ENCODE data around the gene AUTS2.

Gene AUTS2

DNA sequence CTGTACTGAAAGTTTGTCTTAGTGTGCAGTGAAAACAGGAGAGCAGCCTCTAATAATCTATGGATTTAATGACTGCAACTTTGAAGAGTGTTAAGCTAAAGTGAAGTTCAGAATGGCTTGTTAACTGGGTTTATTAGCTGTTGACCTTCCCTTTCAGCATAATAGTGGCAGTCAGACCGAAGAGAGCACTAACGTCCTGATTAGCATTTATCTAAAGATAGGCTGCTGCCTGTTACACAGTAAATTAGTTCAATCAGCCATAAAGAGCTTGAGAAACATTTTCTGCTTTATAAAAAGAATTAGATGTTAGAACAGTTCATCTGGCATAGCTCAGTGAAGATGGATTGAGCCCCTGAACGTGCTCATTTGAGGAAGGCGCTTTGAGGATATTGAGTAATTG lies 433.0 kb downstream of the AUTS2 start:
- no peak for DNase-seq (ENCODE audit: low read depth in 2 of 2)

DNA sequence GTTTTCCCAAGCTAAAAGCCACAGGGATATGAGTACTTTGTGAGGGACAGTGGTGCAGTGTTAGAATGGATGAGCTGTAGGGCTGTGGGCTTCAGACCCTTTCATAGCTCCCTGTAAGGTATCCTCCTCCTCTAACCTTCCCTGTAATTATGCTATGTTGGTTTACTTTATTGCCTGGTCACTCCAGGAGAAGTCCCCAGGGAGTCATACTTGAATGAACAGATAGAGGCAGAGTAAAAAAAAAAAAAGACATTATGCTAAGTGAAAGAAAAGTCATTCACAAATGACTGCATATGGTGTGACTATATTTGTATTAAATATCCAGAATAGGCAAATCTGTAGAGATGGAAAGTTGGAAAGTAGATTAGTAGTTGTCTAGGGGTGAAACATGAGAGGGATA lies 434.4 kb downstream of the AUTS2 start:
- DNase-seq (ENCODE audit: low read depth in 2 of 2), result no peak

DNA sequence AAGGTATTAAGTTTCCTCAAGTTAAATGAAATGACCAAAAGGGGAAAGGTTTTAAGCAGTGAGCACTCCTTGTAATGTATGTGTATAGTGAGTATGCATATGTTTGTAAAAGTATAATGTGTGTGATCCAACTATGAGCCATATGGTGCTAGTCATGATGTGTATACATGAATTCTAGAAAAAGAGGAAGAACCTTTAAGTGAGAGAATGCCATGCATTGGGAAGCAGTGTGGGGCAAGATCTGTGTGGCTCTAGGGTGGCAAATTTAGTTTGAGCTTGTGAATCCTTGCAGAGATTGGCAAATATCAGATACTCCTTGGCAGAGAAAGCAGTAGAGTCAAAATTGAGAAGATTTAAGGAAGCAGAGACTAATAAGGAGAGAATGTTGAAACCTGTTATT lies 435.0 kb downstream of the AUTS2 start:
- no peak for DNase-seq (ENCODE audit: low read depth in 2 of 2)

DNA sequence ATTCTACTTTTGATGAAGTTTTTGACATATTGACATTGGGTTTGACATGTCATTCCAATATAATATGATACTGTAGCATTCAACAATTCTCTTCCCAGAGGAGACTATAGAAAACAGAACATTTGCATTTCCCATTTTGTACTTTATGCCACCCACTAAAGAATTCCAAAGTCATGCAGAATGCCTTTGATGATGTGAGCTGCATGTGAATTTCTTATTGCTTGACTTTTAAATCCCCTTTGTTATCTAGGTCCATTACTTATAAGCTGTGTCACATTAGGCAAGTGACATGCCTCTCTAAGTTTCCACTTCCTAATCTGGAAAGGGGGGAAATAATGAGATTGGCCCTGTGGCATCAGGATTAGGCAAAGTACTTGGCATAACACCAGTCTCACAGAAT lies 436.7 kb downstream of the AUTS2 start:
- no peak for DNase-seq (ENCODE audit: low read depth in 2 of 2)

DNA sequence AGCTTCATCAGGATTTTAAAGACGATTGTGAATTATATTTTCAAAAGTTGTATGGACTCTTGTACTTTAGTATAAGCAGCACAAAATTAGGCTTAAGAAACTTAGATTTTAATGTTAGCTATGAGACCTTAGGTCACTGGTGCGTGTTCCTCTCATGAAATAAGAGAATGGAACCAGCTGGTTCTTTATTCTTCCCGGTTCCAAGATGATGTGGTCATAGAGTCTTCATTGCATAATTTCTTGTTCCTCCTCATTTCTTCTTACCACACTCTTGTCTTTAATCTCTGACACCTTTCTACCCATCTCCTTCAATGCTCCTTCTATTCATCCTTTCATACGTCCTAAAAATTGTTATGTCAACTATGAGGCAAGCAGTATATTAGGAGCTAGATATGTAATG lies 437.2 kb downstream of the AUTS2 start:
- no peak for DNase-seq (ENCODE audit: low read depth in 2 of 2)

DNA sequence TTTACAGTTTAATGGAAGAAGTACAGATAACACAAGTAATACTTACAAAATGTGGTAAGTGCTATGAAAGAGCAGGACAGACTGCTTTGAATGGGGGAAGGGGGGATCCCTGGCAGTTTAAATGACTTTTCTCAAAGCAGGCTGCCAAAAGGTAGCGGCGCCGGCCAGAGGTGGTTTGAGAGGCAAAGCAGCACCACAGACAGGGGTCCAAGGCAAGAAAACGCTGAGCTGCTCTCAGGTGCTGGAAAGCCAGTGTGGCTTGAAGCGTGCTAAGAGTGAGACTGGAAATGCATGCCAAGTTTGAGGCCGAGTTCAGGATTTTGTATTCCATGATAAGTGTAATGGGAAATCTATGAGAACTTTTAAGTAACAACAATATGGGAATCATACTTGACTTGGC lies 437.7 kb downstream of the AUTS2 start:
- DNase-seq (ENCODE audit: low read depth in 2 of 2), result no peak

DNA sequence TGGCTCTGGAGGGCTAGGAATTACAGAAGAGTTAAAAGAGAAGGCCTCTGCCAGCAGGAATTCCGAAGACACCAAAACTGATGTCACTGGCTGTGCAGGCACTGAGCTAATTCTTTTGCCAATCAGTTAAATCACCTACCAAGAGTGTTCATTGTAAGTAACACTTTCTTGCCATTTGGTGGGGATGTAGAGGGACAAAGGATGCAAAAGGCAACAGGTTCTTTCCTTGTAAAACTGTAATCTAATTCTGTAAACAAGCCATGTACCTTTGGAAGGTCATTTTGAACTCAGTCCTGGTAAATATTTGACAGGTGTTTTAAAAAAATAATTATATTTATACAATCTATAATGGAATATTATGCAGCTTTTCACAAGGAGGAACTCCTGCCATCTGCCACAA lies 438.4 kb downstream of the AUTS2 start:
- DNase-seq (ENCODE audit: low read depth in 2 of 2), result no peak

DNA sequence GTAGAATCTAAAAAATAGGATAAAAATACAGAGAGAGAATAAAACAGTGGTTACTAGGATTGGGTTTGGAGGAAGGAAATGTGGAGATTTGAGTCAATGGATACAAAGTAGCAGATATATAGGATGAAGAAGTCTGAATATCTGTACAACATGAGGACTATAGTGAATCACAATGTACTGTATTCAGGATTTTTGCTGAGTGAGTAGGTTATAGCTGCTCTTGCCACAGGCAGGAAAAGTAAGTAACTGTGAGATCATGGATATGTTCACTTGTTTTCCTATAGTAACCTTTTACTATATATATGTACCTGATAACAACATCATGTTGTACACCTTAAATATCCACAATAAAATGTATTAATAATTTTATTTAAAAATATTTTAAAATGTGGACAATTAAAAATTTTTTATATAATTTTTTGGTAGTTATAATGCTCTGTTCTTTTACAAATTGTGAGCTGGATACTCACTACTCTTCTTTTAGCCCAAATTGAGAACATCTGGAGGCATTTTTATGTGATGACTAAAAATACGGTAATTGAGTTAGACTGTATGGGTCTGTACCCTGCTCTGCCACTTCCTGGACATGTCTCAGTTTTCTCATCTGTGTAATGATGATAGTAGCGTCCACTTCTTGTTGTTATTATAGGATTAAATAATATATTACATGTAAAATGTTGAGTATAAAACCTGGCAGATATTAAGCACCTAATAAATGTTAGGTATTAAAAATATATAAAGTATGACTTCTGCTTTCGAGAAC lies 439.1 kb downstream of the AUTS2 start:
- no peak for DNase-seq (ENCODE audit: low read depth in 2 of 2)

DNA sequence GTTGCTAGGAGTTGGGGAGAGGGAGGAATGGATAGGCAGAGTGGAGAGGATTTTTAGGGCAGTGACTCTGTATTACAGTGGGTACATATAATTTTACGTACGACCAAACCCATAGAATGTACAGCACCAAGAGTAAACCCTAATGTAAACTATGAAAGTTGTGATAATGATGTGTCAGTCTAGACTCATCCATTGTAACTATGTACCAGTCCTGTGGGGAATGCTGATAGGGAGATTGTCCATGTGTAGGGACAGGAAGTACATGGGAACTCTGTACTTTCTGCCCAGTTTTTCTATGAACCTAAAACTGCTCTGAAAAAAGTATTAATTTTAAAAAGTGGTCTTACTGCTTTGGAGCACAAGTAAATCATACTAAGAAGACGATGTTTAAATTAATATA lies 441.8 kb downstream of the AUTS2 start:
- DNase-seq (ENCODE audit: low read depth in 2 of 2), result no peak

DNA sequence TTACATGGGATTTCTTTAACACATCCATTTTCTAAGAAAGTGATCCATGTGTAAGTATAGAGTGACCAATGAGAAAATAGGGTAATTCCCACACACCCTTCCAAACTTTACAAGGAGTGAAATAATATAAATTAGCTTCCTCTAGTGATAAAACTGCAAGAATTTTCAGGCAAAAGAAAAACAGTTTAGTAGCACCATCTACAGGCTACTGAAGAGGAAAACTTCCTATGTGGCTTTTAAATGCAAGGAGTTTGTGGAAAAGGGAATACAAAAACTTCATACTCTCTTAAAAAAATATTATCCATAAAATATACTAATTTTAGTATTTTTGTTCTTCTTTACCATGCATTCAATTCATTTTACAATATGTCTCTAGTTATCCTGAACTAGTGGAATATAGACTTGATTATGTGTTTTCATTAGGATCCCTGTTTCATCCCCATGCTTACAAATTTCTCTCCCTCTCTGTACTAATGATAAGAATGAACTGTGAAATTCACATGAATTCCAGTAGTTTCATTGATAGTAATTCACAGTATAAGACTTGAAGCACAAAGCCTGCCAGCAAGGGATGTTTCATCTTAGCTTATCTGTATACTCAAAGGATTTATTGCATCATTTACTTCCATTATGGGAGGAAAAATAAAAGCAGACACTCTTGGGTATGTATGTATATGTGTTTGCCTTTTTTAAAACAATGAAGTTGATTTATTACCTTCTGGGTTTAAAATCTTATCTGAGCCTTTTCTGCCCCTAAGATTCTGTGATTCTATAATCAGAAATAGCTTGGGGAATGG lies 442.9 kb downstream of the AUTS2 start:
- DNase-seq (ENCODE audit: low read depth in 2 of 2), result no peak

DNA sequence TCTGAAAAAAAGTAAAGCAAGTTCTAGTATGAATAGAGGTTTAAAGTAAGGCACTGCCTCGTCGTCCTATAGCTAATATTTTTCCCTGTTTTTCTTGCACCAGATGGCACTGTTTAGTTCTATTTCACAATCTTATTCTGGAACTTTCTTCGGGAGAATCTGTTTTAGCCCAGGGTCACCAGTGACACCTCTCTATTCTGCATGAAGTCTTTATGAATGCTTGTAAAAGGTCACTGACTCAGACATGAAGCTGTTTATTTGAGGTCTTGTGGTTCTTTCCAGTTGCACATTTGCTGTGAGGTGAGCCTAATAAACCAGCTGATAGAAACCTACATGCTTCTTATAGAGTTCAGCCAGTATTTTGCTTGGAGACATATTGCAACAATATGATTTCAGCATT lies 444.3 kb downstream of the AUTS2 start:
- DNase-seq (ENCODE audit: low read depth in 2 of 2), result no peak

DNA sequence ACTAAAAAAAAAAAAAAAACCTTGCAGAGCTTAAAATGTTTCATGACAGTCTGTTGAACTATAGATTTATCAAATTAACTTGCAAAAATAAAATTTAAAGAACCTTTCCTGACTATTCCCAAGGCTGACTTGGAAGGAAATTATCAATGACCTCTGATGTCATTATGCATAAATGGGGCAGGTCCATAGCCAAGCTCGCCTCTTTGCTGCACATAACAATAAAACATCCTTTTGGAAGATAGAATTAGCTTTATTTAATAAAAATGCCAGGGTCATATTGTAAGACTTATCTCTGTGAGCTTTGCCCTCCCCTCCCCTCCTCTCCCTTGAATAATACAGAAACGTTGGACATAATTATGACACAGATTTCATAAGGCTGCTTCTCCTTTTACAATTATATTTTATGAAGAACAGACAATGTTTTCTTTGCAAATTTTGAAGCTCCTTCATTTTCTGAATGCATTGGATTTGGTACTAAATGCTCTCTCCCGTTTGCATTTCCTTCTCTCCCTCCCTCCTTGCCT lies 444.8 kb downstream of the AUTS2 start:
- no peak for DNase-seq (ENCODE audit: low read depth in 2 of 2)

DNA sequence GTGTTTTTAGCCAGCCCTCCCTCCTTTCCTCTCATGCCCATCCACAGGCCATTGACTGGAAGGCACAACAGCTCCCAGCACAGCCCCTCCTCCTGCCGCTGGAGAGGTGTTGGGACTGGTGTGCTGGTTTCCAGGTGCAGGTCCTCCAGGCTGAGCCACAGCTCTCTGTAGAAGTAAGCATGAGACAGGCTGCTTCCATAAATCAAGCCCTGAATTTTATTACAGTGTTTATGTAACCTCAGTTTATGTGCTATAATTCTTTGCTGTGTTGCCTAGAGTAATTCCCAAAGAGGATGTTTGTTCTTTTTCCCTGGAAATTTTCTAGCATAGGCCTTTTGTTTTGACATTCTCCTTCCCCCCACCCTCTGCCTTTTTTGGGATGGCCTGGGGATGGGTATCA lies 445.8 kb downstream of the AUTS2 start:
- no peak for DNase-seq (ENCODE audit: low read depth in 2 of 2)

DNA sequence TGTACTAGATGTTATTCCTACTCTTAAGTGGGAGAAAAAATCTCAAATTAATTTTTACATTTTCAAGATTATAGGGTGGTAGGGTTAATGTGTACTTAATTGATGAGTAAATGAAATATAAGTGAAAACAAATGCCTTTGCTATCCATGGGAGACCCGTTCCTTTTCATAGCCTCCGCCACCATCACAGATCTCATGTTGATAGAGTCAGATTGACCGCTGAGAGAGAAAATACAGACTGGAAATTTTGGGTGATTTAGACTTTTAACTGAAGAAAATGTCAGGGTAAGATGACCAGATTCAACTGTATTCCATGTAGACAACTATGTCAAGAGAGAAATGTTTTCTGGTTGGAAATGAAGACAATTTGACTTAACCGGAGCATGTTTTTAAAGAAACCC lies 446.2 kb downstream of the AUTS2 start:
- no peak for DNase-seq (ENCODE audit: low read depth in 2 of 2)

DNA sequence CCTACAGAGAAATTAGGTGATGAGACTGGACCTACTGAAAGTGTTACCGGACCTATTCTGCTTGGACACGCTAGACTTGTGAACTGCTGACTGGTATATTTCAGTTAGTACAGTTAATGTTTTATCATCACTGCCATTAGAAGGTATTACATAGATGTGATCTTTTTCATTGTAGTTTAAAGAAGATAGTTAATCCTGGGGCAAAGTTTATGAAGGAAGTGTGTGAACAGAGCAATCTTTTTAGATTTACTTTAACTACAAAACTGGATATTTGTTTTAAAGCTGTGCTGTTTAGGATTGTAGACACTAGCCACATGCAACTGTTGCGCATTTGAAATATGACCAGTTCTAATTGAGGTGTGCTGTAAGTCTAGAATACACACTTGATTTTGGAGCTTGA lies 446.7 kb downstream of the AUTS2 start:
- no peak for DNase-seq (ENCODE audit: low read depth in 2 of 2)

DNA sequence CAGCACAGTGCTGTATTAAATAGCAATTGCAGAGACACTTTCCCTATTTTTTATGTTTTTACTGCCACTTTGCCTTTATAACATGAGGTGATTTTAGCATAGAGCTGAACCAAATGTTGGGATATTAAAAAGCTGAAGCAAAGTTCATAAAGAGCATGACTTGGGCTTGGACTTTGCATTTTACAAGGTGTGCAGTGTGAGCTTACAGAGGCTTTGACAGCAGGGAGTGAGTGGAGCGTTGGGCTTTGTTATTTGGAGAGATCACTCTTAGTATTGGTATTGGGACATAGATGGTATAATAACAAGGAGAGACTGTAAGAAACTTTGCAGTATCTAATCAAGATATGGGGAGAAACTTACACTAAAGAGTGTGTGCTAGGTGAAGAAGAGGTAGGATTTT lies 449.1 kb downstream of the AUTS2 start:
- DNase-seq (ENCODE audit: low read depth in 2 of 2), result no peak

DNA sequence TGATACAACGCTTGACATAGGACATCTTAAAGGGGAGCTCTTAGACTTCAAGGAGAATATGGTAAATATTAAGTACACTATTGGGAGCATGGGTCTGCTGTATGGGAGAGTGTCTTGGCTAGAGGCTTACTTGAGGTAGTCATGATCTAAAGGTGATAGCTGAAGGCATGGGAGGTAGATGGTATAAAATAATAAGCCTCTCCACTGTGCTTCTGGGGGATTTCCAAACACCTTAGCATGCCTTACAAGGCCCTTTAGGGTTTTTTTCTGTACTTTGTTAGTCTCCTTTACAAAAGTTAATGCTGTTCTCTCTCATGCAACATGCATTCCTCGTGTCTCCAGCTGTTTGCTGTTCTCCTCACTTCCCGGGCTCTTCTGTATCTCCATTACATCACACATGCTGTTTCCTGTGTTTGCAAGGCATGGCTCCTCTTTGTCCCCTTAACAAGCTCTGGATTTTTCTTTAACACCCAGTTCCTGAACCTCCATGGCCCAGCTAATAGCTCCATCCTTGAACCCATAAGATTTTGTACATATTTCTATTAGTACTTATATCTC lies 449.7 kb downstream of the AUTS2 start:
- no peak for DNase-seq (ENCODE audit: low read depth in 2 of 2)

DNA sequence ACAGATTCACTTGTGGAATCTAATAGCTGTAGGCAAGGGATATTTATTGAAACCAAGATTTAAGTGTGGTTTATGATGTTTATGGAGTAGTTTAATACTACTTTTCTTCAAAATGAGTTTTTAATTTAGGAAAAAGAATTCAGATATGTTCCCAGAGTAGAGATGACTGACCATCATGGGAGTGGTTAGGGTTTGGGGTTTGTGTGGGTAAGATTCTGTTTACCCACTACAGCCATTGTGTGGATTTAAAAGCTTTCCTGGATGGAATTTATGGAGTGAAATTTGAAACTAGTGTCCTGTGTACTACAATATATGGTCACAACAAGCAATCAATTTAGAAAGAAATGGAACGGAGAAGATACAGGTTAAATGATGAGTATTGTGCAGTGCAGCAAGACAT lies 453.5 kb downstream of the AUTS2 start:
- no peak for DNase-seq (ENCODE audit: low read depth in 2 of 2)

DNA sequence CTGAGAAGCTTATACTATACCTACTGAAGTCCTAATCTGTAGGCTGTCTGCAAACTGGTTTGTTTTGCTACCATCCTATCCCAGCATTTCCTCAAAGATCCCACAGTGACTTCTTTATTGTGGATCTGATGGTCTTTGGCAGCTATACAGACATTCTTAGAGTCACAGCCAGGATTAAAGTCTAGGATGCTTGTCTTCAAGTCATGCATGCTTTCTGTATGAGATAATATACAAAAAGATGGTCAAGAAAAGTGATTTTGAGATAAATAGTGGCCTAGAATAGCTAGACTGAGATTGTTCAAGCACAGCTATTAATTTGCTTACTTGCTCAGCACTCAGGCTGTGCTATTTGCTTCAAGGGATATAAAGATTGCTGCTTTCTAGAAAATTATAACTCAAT lies 454.4 kb downstream of the AUTS2 start:
- DNase-seq (ENCODE audit: low read depth in 2 of 2), result no peak

DNA sequence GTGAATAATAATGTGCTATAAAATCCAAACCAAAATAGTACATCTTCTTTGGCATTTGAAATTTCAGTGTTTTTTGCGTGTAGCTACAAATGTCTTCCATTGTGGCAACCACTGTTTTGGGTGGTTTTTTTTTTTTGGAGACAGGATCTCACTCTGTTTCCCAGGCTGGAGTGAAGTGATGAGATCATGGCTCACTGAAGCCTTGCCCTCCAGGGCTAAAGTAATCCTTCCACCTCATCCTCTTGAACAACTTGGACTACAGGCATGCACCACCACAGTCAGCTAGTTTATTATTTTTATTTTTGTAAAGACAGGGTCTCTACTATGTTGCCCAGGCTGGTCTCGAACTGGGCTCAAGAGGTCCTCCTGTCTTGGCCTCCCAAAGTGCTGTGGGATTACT lies 455.1 kb downstream of the AUTS2 start:
- DNase-seq (ENCODE audit: low read depth in 2 of 2), result no peak

DNA sequence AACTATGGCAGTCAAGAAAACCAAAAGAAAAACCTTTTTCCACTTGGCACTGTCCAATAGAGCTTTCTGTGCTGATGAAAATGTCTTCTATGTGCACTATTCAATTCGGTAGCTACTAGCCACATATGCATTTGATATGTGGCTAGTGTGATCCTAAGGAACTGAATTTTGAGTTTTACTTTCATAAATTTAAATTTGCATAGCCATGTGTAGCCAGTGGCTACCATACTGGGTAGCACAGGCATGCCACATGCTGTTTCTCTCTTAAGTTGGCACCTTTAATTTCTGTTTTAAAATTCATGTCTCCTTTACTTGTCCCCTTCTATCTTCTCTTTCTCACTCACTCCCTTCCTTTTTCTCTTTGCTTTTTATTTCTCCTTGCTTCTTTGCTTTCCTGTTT lies 455.7 kb downstream of the AUTS2 start:
- no peak for DNase-seq (ENCODE audit: low read depth in 2 of 2)

DNA sequence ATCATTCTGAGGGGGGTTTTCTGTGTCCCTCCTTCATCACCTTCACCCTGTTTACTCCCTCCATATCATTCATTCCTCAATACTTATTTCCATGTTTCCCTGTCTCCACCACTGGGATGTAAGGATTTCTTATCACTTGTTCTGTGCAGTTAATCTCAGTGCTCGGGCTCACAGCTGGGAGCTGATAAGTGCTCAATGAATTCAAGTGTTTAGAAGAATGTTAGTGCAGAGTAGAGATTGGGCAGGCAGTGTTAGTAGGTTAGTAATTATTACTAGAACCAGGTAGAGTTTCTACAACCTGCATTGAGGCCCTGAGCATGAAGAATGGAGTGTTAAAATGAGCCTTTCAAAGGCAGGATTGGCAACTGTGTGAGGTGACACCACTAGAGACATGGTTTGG lies 458.1 kb downstream of the AUTS2 start:
- DNase-seq (ENCODE audit: low read depth in 2 of 2), result no peak

Data from stimulated activated CD8-positive, alpha-beta memory T cell treated with anti-CD3 and anti-CD28 coated beads, Interleukin-15, amount 100 ng/mL, for 4 hours (primary cell).